Skeletal muscle tissue (tissue), 4 donors: ENCODE data around the gene LAMB4. TPM values are rescaled to one million over a fixed set of nuclear protein-coding genes. Genes with fewer than 3 reads are reported as not detected.

Source experiments
- H3K27ac ChIP-seq: one replicate; pipeline ENCODE4 v1.7.0; 2013; ENCODE audit warnings: mild to moderate bottlenecking, low read depth, low read length, inconsistent platforms
- H3K27me3 ChIP-seq, 3 donors: one replicate each; pipeline ENCODE4 v1.7.0; 2013; ENCODE audit warnings: low read length in 3 of 3; ENCODE audit not compliant: control insufficient read depth in 3 of 3, insufficient read depth in 3 of 3
- H3K36me3 ChIP-seq, 3 donors: one replicate each; pipeline ENCODE4 v1.7.0; 2013; ENCODE audit warnings: low read length in 3 of 3; ENCODE audit not compliant: control insufficient read depth in 3 of 3, insufficient read depth in 3 of 3
- H3K4me1 ChIP-seq, 3 donors: one replicate each; pipeline ENCODE4 v1.7.0; 2013; ENCODE audit warnings: low read length in 3 of 3, mild to moderate bottlenecking in 3 of 3; ENCODE audit not compliant: control insufficient read depth in 3 of 3, insufficient read depth in 3 of 3
- H3K4me3 ChIP-seq, 3 donors: one replicate each; pipeline ENCODE4 v1.7.0; 2013; ENCODE audit warnings: low read length in 3 of 3
- H3K9ac ChIP-seq, 3 donors: one replicate each; pipeline ENCODE4 v1.7.0; 2013; ENCODE audit warnings: low read length in 3 of 3, mild to moderate bottlenecking in 3 of 3, moderate library complexity in 2 of 3, low read depth in 1 of 3
- H3K9me3 ChIP-seq, 3 donors: one replicate each; pipeline ENCODE4 v1.7.0; 2013; ENCODE audit warnings: low read length in 3 of 3; ENCODE audit not compliant: control insufficient read depth in 3 of 3
- total RNA-seq: library from RNA; depleted of rRNA; stranded (reverse); fragments of >200 nt; gene quantifications from one replicate; pipeline ENCODE4 v1.2.3, GENCODE V29; 2014
- donor health status: Osteomylitis.

The LAMB4 gene
- total RNA-seq, 1 donor from 2014 or later = under 0.01 TPM

- Histone ChIP-seq H3K27me3 (no peaks in the 10 kb centered on the region), H3K36me3 (no peaks in the 10 kb centered on the region), H3K9ac (no peak overlapping the region), H3K27ac (no peak overlapping the region), H3K9me3 (no peaks in the 10 kb centered on the region), H3K4me1 (no peaks in the 10 kb centered on the region), H3K4me3 (no peak overlapping the region)
Observed at GRCh38 chr7:108026647-108027046, 103.5 kb downstream of the LAMB4 start.

- no peak overlapping the region for H3K9ac ChIP-seq
- H3K36me3 ChIP-seq = no peaks in the 10 kb centered on the region
- H3K4me3 ChIP-seq = no peak overlapping the region
Observed at GRCh38 chr7:108026116-108026515, 104.0 kb downstream of the LAMB4 start.

GRCh38 chr7:108024538-108024937, 105.6 kb downstream of the LAMB4 start:
- Histone ChIP-seq H3K27ac (no peak overlapping the region), H3K4me3 (no peak overlapping the region), H3K4me1 (no peaks in the 10 kb centered on the region), H3K36me3 (no peaks in the 10 kb centered on the region), H3K9ac (no peak overlapping the region), H3K27me3 (no peaks in the 10 kb centered on the region), H3K9me3 (no peaks in the 10 kb centered on the region)

More at GRCh38 chr7:108026116-108026515, 104.0 kb downstream of the LAMB4 start:
- Histone ChIP-seq H3K4me1 (no peaks in the 10 kb centered on the region), H3K27me3 (no peaks in the 10 kb centered on the region), H3K27ac (no peak overlapping the region), H3K9me3 (no peaks in the 10 kb centered on the region)

GRCh38 chr7:108020585-108020984, 109.6 kb downstream of the LAMB4 start:
- H3K4me1 ChIP-seq = no peaks in the 10 kb centered on the region
- no peaks in the 10 kb centered on the region for H3K27me3 ChIP-seq
- H3K36me3 ChIP-seq = no peaks in the 10 kb centered on the region
- no peaks in the 10 kb centered on the region for H3K9me3 ChIP-seq
- no peak overlapping the region for H3K27ac ChIP-seq
- no peak overlapping the region for H3K4me3 ChIP-seq
- H3K9ac ChIP-seq = no peak overlapping the region

GRCh38 chr7:108018668-108019067, 111.5 kb downstream of the LAMB4 start:
- Histone ChIP-seq H3K27ac (no peak overlapping the region), H3K4me3 (no peak overlapping the region), H3K9ac (no peak overlapping the region), H3K9me3 (no peaks in the 10 kb centered on the region), H3K36me3 (no peaks in the 10 kb centered on the region), H3K4me1 (no peaks in the 10 kb centered on the region), H3K27me3 (no peaks in the 10 kb centered on the region)

GRCh38 chr7:108017776-108018151, 112.4 kb downstream of the LAMB4 start:
- Histone ChIP-seq H3K27ac (no peak overlapping the region), H3K9ac (no peak overlapping the region), H3K27me3 (no peaks in the 10 kb centered on the region), H3K9me3 (no peaks in the 10 kb centered on the region), H3K36me3 (no peaks in the 10 kb centered on the region), H3K4me1 (no peaks in the 10 kb centered on the region), H3K4me3 (no peak overlapping the region)

GRCh38 chr7:108016841-108017775, 113.1 kb downstream of the LAMB4 start:
- Histone ChIP-seq H3K4me3 (no peak overlapping the region), H3K4me1 (no peaks in the 10 kb centered on the region), H3K27ac (no peak overlapping the region), H3K9ac (no peak overlapping the region), H3K27me3 (no peaks in the 10 kb centered on the region), H3K36me3 (no peaks in the 10 kb centered on the region), H3K9me3 (no peaks in the 10 kb centered on the region)

GRCh38 chr7:108015740-108016139, 114.4 kb downstream of the LAMB4 start:
- H3K27me3 ChIP-seq = no peaks in the 10 kb centered on the region
- no peaks in the 10 kb centered on the region for H3K4me1 ChIP-seq
- H3K9me3 ChIP-seq = no peaks in the 10 kb centered on the region
- no peaks in the 10 kb centered on the region for H3K36me3 ChIP-seq
- H3K27ac ChIP-seq = no peak overlapping the region
- no peak overlapping the region for H3K9ac ChIP-seq
- no peak overlapping the region for H3K4me3 ChIP-seq

- Histone ChIP-seq H3K4me1 (no peaks in the 10 kb centered on the region), H3K9ac (peak overlapping the region in 1 of 3 donors; percentile 16), H3K27me3 (no peaks in the 10 kb centered on the region), H3K9me3 (no peaks in the 10 kb centered on the region), H3K27ac (no peak overlapping the region), H3K4me3 (no peak overlapping the region), H3K36me3 (no peaks in the 10 kb centered on the region)
Observed at GRCh38 chr7:108014747-108015682, 115.1 kb downstream of the LAMB4 start.

GRCh38 chr7:108014215-108014614, 115.9 kb downstream of the LAMB4 start:
- H3K9me3 ChIP-seq = no peaks in the 10 kb centered on the region
- no peaks in the 10 kb centered on the region for H3K4me1 ChIP-seq
- H3K27me3 ChIP-seq = no peaks in the 10 kb centered on the region
- H3K9ac ChIP-seq = no peak overlapping the region
- H3K4me3 ChIP-seq = no peak overlapping the region
- no peaks in the 10 kb centered on the region for H3K36me3 ChIP-seq
- H3K27ac ChIP-seq = no peak overlapping the region
